Measurements from ENCODE around the gene TRIM54. TPM values are rescaled to one million over a fixed set of nuclear protein-coding genes. Genes with fewer than 3 reads are reported as not detected.
A peak's percentile ranks its signal among the peaks of the same experiment; 100 is the strongest.

TRIM54 gene
- total and polyA plus RNA-seq, 2 donors from 2014 or later, result 0.31 to 2.1 TPM

DNA sequence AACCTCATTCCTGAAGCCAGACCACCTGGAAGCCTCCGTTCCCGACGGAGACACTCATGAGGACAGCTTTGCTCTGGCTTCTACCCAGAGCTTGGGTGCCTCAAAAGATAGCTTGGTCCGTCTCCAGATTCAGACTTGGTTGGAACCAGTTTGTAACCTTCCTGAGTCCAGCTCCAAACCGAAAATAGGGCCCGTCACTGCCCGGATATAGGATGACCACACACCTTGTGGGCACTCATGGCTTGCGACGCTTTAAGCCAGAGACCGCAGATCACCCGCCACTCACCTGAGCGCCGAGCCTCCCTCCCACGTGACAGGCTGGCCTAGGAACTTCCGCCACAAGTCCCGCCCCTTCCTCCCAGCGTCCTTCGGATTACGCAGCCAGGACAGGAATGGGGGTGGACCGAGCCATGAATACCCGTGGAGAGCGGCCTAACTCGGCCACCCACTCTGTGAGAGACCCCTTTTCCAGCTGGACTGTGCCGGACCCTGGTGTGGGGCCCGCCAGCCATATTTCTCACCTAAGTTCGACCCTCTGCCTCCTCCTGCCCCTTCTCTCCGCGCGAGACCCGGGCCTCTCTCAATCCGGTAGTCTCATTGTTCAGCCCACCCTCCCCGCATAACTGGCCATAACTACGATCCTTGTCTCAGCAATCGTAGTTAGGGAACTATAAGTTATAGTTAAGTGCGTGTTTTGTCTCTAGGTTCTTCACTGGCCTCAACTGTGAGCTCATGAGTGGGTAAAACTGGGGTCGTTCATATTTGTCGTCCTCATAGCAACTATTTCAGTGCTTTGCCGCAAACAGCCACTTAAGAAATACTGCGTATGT is 40.8 kb downstream of the TRIM54 start, which contains the start of gene MPV17:
Gene MPV17, minus strand, starts transcription at position 332 of the 830 bp plus-strand sequence. CDS start 580 bp downstream, outside the sequence.
- intact Hi-C loops (cut with DNase I), result no loop called here
- Histone ChIP-seq H3K9ac (ENCODE audit: low read length in 3 of 3) (peak within 1 kb of the TSS; percentile 96 to 97 (median 97)), H3K27ac (ENCODE audit: low read depth in 2 of 2, low read length in 2 of 2) (peak within 1 kb of the TSS; percentile 86 to 96), H3K9me3 (ENCODE audit: control insufficient read depth in 2 of 3, insufficient read depth in 1 of 3, low read length in 3 of 3) (no peaks in the 10 kb centered on the region), H3K27me3 (ENCODE audit: control insufficient read depth, insufficient read depth, low read length) (no peaks in the 10 kb centered on the region), H3K4me3 (ENCODE audit: low read length in 3 of 3) (peak within 1 kb of the TSS; percentile 95 to 98 (median 97)), H3K4me1 (ENCODE audit: control insufficient read depth in 2 of 3, insufficient read depth in 2 of 3, low read depth in 1 of 3, low read length in 3 of 3) (peaks cover 0 to 11% (median 0%) of the 10 kb centered on the region in 3 donors), H3K36me3 (ENCODE audit: control insufficient read depth in 2 of 3, insufficient read depth in 3 of 3, low read length in 3 of 3) (peaks cover 3 to 18% (median 4%) of the 10 kb centered on the region in 3 donors)
- TF ChIP-seq, protein P1, sequence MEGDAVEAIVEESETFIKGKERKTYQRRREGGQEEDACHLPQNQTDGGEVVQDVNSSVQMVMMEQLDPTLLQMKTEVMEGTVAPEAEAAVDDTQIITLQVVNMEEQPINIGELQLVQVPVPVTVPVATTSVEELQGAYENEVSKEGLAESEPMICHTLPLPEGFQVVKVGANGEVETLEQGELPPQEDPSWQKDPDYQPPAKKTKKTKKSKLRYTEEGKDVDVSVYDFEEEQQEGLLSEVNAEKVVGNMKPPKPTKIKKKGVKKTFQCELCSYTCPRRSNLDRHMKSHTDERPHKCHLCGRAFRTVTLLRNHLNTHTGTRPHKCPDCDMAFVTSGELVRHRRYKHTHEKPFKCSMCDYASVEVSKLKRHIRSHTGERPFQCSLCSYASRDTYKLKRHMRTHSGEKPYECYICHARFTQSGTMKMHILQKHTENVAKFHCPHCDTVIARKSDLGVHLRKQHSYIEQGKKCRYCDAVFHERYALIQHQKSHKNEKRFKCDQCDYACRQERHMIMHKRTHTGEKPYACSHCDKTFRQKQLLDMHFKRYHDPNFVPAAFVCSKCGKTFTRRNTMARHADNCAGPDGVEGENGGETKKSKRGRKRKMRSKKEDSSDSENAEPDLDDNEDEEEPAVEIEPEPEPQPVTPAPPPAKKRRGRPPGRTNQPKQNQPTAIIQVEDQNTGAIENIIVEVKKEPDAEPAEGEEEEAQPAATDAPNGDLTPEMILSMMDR (IDR thresholded peaks at IDR 0.05; ENCODE audit: borderline replicate concordance, extremely low read depth, insufficient read depth), result no peak
- no peak for FAIRE-seq
- peak; percentile 95 to 98 (median 97) for DNase-seq

DNA sequence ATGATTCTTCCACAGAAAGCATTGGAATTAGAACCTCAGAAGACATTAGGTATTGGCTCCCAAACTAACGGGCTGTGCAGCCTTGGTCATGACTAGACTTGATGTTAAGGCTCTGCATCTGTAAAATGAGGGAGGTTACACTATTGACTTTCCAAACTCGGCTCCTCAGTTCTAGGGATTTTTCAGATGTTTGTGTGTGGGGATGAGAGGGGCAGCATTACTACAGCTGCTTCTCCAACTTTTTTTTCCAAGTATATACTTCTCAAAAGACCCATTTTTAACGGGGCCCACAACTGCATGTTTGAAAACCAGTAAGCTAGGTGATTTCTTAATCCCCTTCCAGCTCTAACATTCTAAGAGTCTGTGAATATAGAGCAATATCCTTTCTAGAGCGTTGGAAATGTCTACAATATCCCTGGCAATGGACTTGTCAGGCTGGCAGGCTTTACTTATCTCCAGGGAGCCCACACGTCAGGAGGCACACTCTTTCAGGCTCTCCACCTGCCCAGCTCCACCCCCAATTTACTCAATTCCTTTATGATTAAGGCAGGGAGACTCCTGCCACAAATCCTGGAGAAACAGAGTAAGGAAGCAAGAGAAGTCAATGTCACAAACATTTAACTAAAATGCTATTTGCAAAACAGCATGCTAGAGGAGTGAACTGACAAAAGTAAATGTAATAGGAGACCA is 41.5 kb downstream of the TRIM54 start:
- Histone ChIP-seq H3K4me3 (ENCODE audit: low read length in 3 of 3) (peak overlapping the region; percentile 95 to 98 (median 97)), H3K27ac (ENCODE audit: low read depth in 2 of 2, low read length in 2 of 2) (peak overlapping the region; percentile 86 to 96), H3K36me3 (ENCODE audit: control insufficient read depth in 2 of 3, insufficient read depth in 3 of 3, low read length in 3 of 3) (peaks cover 3 to 25% (median 11%) of the 10 kb centered on the region in 3 donors), H3K9me3 (ENCODE audit: control insufficient read depth in 2 of 3, insufficient read depth in 1 of 3, low read length in 3 of 3) (no peaks in the 10 kb centered on the region), H3K9ac (ENCODE audit: low read length in 3 of 3) (peak overlapping the region; percentile 78 to 97 (median 97)), H3K4me1 (ENCODE audit: control insufficient read depth in 2 of 3, insufficient read depth in 2 of 3, low read depth in 1 of 3, low read length in 3 of 3) (peaks cover 0 to 11% (median 0%) of the 10 kb centered on the region in 3 donors), H3K27me3 (ENCODE audit: control insufficient read depth, insufficient read depth, low read length) (no peaks in the 10 kb centered on the region)
- TF ChIP-seq, protein P1 (IDR thresholded peaks at IDR 0.05; ENCODE audit: borderline replicate concordance, extremely low read depth, insufficient read depth), result no peak
- DNase-seq (no peak), FAIRE-seq (no peak)
- intact Hi-C loops (cut with DNase I), result no loop called here

DNA sequence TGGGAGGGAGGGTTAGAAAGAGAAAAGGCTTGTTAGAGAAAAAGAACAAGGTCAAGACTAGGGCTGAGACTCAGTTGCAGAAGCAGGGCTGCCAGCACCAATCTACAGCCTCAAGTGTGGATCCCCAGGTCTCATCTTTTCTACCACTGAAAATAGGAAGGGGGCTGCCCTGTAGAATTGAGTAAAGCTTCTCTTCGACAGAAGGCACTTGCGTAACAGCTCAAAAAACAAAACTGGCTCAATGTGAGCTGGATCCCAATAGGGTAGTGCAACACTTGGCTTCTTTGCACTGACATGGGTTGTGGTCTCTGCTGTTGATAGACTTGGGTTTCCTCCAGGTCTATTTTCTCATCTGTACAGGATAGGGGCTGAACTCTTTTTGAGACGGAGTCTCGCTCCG is 42.5 kb downstream of the TRIM54 start:
- intact Hi-C loops (cut with DNase I), result no loop called here
- no peak overlapping the region for H3K27ac ChIP-seq (ENCODE audit: low read depth in 2 of 2, low read length in 2 of 2)
- H3K9me3 ChIP-seq (ENCODE audit: control insufficient read depth in 2 of 3, insufficient read depth in 1 of 3, low read length in 3 of 3), result no peaks in the 10 kb centered on the region
- no peak overlapping the region for H3K9ac ChIP-seq (ENCODE audit: low read length in 3 of 3)
- peaks cover 0 to 11% (median 0%) of the 10 kb centered on the region in 3 donors for H3K4me1 ChIP-seq (ENCODE audit: control insufficient read depth in 2 of 3, insufficient read depth in 2 of 3, low read depth in 1 of 3, low read length in 3 of 3)
- H3K4me3 ChIP-seq (ENCODE audit: low read length in 3 of 3), result no peak overlapping the region
- DNase-seq (no peak), FAIRE-seq (no peak)
- H3K36me3 ChIP-seq (ENCODE audit: control insufficient read depth in 2 of 3, insufficient read depth in 3 of 3, low read length in 3 of 3), result peaks cover 3 to 32% (median 18%) of the 10 kb centered on the region in 3 donors
- TF ChIP-seq, protein P1 (IDR thresholded peaks at IDR 0.05; ENCODE audit: borderline replicate concordance, extremely low read depth, insufficient read depth), result no peak
- no peaks in the 10 kb centered on the region for H3K27me3 ChIP-seq (ENCODE audit: control insufficient read depth, insufficient read depth, low read length)
